Measurements from ENCODE around the gene COLEC11. TPM values are rescaled to one million over a fixed set of nuclear protein-coding genes. Genes with fewer than 3 reads are reported as not detected.

COLEC11 gene
- total and polyA plus RNA-seq, 2 experiments from 2014 or later = 1.3 to 1.5 TPM

- peaks cover 9% of the 10 kb centered on the region; the same call in 2 of the 3 replicates for H3K4me1 Mint-ChIP-seq
- Histone ChIP-seq H3K9me2 (ENCODE audit: insufficient read depth) (0 out of 2 replicates have a peak, but pooled peaks cover 2% of the 10 kb centered on the region), H3K4me1 (ENCODE audit: insufficient read depth) (no peaks in the 10 kb centered on the region), H3F3A (replicated peaks; ENCODE audit: low read depth) (0 out of 2 replicates have a peak, but pooled peaks cover 4% of the 10 kb centered on the region), H3K27ac (ENCODE audit: low read depth) (no peak overlapping the region), H3K27me3 (ENCODE audit: insufficient read depth) (no peaks in the 10 kb centered on the region), H3K79me2 (replicated peaks; ENCODE audit: insufficient read depth) (no peaks in the 10 kb centered on the region), H3K4me3 (no peak overlapping the region), H3K36me3 (ENCODE audit: insufficient read depth) (no peaks in the 10 kb centered on the region), H3K4me2 (no peak overlapping the region), H2AFZ (0 out of 2 replicates have a peak overlapping the region, but pooled peaks have one; percentile 5), H4K20me1 (replicated peaks; ENCODE audit: insufficient read depth) (no peaks in the 10 kb centered on the region)
- no peaks in the 10 kb centered on the region for H3K36me3 Mint-ChIP-seq (ENCODE audit: low read depth)
- H3K27ac Mint-ChIP-seq = no peak overlapping the region
- ATAC-seq (peak; percentile 91), DNase-seq (ENCODE audit: low spot score) (peak; percentile 82)
- H3K27me3 Mint-ChIP-seq (ENCODE audit: insufficient read depth, low read depth, poor library complexity) = peaks cover 6% of the 10 kb centered on the region
- H3K9me3 Mint-ChIP-seq = no peaks in the 10 kb centered on the region
- TF ChIP-seq CTCF (conservative IDR thresholded peaks at IDR 0.05; ENCODE audit: low read depth in 2 of 2) = peak; percentile 51 to 82
- TF ChIP-seq REST (IDR thresholded peaks at IDR 0.05; ENCODE audit: unreplicated experiment) = no peak
- no peak overlapping the region for H3K4me3 Mint-ChIP-seq
Measured at GRCh38 chr2:3628800-3629199, 33.9 kb downstream of the COLEC11 start.

- Mint-ChIP-seq H3K4me3 (no peak overlapping the region), H3K36me3 (ENCODE audit: low read depth) (no peaks in the 10 kb centered on the region), H3K27ac (no peak overlapping the region)
- no peak for TF ChIP-seq ZNF114 (CRISPR knock-in tag; IDR thresholded peaks at IDR 0.05)
- no peak for TF ChIP-seq JUNB (IDR thresholded peaks at IDR 0.05; ENCODE audit: unreplicated experiment)
- TF ChIP-seq NANOG (IDR thresholded peaks at IDR 0.05; ENCODE audit: borderline replicate concordance) = no peak
- no peak for TF ChIP-seq EZH2 (IDR thresholded peaks at IDR 0.05; ENCODE audit: low read depth, unreplicated experiment)
- no peak for TF ChIP-seq STAT1 (IDR thresholded peaks at IDR 0.05; ENCODE audit: unreplicated experiment)
- no peak for TF ChIP-seq CREB1 (CRISPR knock-in tag; IDR thresholded peaks at IDR 0.05; ENCODE audit: low read depth)
- TF ChIP-seq EZH2phosphoT487 (IDR thresholded peaks at IDR 0.05; ENCODE audit: unreplicated experiment) = no peak
- TF ChIP-seq CTCF (conservative IDR thresholded peaks at IDR 0.05; ENCODE audit: low read depth in 2 of 2) = no peak
- no peak for TF ChIP-seq REST (IDR thresholded peaks at IDR 0.05; ENCODE audit: unreplicated experiment)
- TF ChIP-seq ZNF331 (CRISPR knock-in tag; IDR thresholded peaks at IDR 0.05; ENCODE audit: low read depth) = no peak
Measured at GRCh38 chr2:3630631-3631030, 35.7 kb downstream of the COLEC11 start.

More at GRCh38 chr2:3630631-3631030, 35.7 kb downstream of the COLEC11 start:
- Histone ChIP-seq H3K36me3 (ENCODE audit: insufficient read depth) (no peaks in the 10 kb centered on the region), H3F3A (replicated peaks; ENCODE audit: low read depth) (0 out of 2 replicates have a peak, but pooled peaks cover 4% of the 10 kb centered on the region), H2AFZ (no peak overlapping the region), H3K9me2 (ENCODE audit: insufficient read depth) (no peaks in the 10 kb centered on the region), H3K4me1 (ENCODE audit: insufficient read depth) (no peaks in the 10 kb centered on the region), H4K20me1 (replicated peaks; ENCODE audit: insufficient read depth) (no peaks in the 10 kb centered on the region), H3K79me2 (replicated peaks; ENCODE audit: insufficient read depth) (no peaks in the 10 kb centered on the region), H3K4me3 (no peak overlapping the region), H3K27ac (ENCODE audit: low read depth) (no peak overlapping the region), H3K4me2 (no peak overlapping the region), H3K27me3 (ENCODE audit: insufficient read depth) (no peaks in the 10 kb centered on the region)
- Mint-ChIP-seq H3K9me3 (no peaks in the 10 kb centered on the region), H3K4me1 (peaks cover 13% of the 10 kb centered on the region; the same call in 2 of the 3 replicates), H3K27me3 (ENCODE audit: insufficient read depth, low read depth, poor library complexity) (peaks cover 12% of the 10 kb centered on the region)
- DNase-seq (ENCODE audit: low spot score) = no peak
- no peak for ATAC-seq

Measured in GM23338 (cell line).